IMR-90 (cell line): ENCODE measurements around the gene ADH6. TPM values are rescaled to one million over a fixed set of nuclear protein-coding genes. Genes with fewer than 3 reads are reported as not detected.

Experiments used
- ATAC-seq: fragments of 200-7000 bp; cut with Tn5 transposase; 2 replicates; pipeline ENCODE4 v1.9.1; 2020; ENCODE audit warnings: low read depth, mild to moderate bottlenecking, moderate library complexity
- BruUV-seq: library from RNA; stranded (reverse); fragments of 400-500 nt; replicated peaks from 2 replicates; lab custom pipeline; 2021; lab: Mats Ljungman, UMichigan
- CTCF ChIA-PET: fragments of 300-600 bp; formaldehyde crosslinking; extraction: SDS; loops from one replicate; lab custom pipeline; 2021; ENCODE audit warnings: antibody characterized with exemption; lab: Yijun Ruan, JAX
- POLR2A ChIA-PET: fragments of 300-600 bp; sonication (Branson Sonifier 250); formaldehyde crosslinking; loops from one replicate; lab custom pipeline; 2022; ENCODE audit warnings: antibody characterized with exemption; ENCODE audit not compliant: unreplicated experiment; lab: Charles Lee
- DNase-seq: peaks from one replicate; pipeline ENCODE4 v3.0.0; 2013
- H2AFZ ChIP-seq: replicated peaks from 2 replicates; pipeline ENCODE3; 2013; ENCODE audit warnings: low read length, mild to moderate bottlenecking; ENCODE audit not compliant: poor library complexity
- H2AK5ac ChIP-seq: 2 replicates; pipeline ENCODE4 v1.6.1; 2013; ENCODE audit warnings: low read depth, low read length, inconsistent platforms
- H2AK9ac ChIP-seq: replicated peaks from 2 replicates; pipeline ENCODE3; 2013; ENCODE audit warnings: mild to moderate bottlenecking, low read depth, low read length, moderate library complexity; ENCODE audit not compliant: poor library complexity
- H2BK120ac ChIP-seq: 2 replicates; pipeline ENCODE4 v1.6.1; 2013; ENCODE audit warnings: low read depth, low read length, inconsistent platforms
- H2BK15ac ChIP-seq: 3 replicates; pipeline ENCODE4 v1.6.1; 2013; ENCODE audit warnings: low read depth, low read length, inconsistent platforms
- H2BK20ac ChIP-seq: 2 replicates; pipeline ENCODE4 v1.6.1; 2013; ENCODE audit warnings: low read depth, mild to moderate bottlenecking, inconsistent platforms, low read length, moderate library complexity
- H2BK5ac ChIP-seq: 2 replicates; pipeline ENCODE4 v1.6.1; 2013; ENCODE audit warnings: mild to moderate bottlenecking, low read depth, low read length, inconsistent platforms; ENCODE audit not compliant: poor library complexity, severe bottlenecking
- H3K14ac ChIP-seq: replicated peaks from 2 replicates; pipeline ENCODE4 v1.6.1; 2013; ENCODE audit warnings: low read depth, low read length, inconsistent platforms
- H3K18ac ChIP-seq: 2 replicates; pipeline ENCODE4 v1.6.1; 2013; ENCODE audit warnings: low read depth, low read length, control low read depth
- H3K23ac ChIP-seq: 2 replicates; pipeline ENCODE4 v1.6.1; 2013; ENCODE audit warnings: low read depth, low read length, inconsistent platforms
- H3K27ac ChIP-seq: 2 replicates; pipeline ENCODE4 v1.5.1; 2013; ENCODE audit warnings: mild to moderate bottlenecking, control low read depth, low read length; ENCODE audit not compliant: insufficient read depth
- H3K27me3 ChIP-seq: 2 replicates; pipeline ENCODE4 v1.6.1; 2013; ENCODE audit warnings: low read length; ENCODE audit not compliant: control insufficient read depth, insufficient read depth
- H3K36me3 ChIP-seq: 2 replicates; pipeline ENCODE4 v1.6.1; 2013; ENCODE audit warnings: low read length, mixed read lengths; ENCODE audit not compliant: control insufficient read depth, insufficient read depth
- H3K4ac ChIP-seq: 2 replicates; pipeline ENCODE4 v1.6.1; 2013; ENCODE audit warnings: low read depth, low read length, inconsistent platforms
- H3K4me1 ChIP-seq: 2 replicates; pipeline ENCODE4 v1.6.1; 2013; ENCODE audit warnings: low read length, mixed read lengths; ENCODE audit not compliant: control insufficient read depth, insufficient read depth
- H3K4me2 ChIP-seq: 2 replicates; pipeline ENCODE4 v1.6.1; 2013; ENCODE audit warnings: low read depth, mild to moderate bottlenecking, control low read depth, low read length, moderate library complexity
- H3K4me3 ChIP-seq: 2 replicates; pipeline ENCODE4 v1.5.1; 2013; ENCODE audit warnings: low read depth, mild to moderate bottlenecking, control low read depth, low read length, moderate library complexity; ENCODE audit not compliant: insufficient read depth
- H3K56ac ChIP-seq: 2 replicates; pipeline ENCODE4 v1.6.1; 2013; ENCODE audit warnings: low read length, inconsistent platforms; ENCODE audit not compliant: insufficient read depth; ENCODE audit errors: extremely low read depth
- H3K79me1 ChIP-seq, 2 experiments: 2 replicates each; pipeline ENCODE4 v1.6.1; 2013; ENCODE audit warnings: low read length in 2 of 2, inconsistent platforms in 1 of 2, low read depth in 1 of 2
- H3K9ac ChIP-seq: 2 replicates; pipeline ENCODE4 v1.6.1; 2013; ENCODE audit warnings: low read depth, low read length, control low read depth
- H3K9me1 ChIP-seq: 2 replicates; pipeline ENCODE4 v1.6.1; 2013; ENCODE audit warnings: low read length, inconsistent platforms; ENCODE audit not compliant: insufficient read depth
- H3K9me3 ChIP-seq: 2 replicates; pipeline ENCODE4 v1.6.1; 2013; ENCODE audit warnings: low read length; ENCODE audit not compliant: control insufficient read depth, insufficient read depth
- H4K20me1 ChIP-seq: 2 replicates; pipeline ENCODE4 v1.6.1; 2013; ENCODE audit warnings: low read length, inconsistent platforms; ENCODE audit not compliant: insufficient read depth
- H4K5ac ChIP-seq: 2 replicates; pipeline ENCODE4 v1.6.1; 2013; ENCODE audit warnings: mild to moderate bottlenecking, low read depth, low read length, control low read depth
- H4K8ac ChIP-seq, 2 experiments: 2 replicates each; pipeline ENCODE4 v1.6.1; 2013; ENCODE audit warnings: low read depth in 2 of 2, low read length in 2 of 2, control low read depth in 1 of 2, inconsistent platforms in 1 of 2
- H4K91ac ChIP-seq: 2 replicates; pipeline ENCODE4 v1.6.1; 2013; ENCODE audit warnings: low read depth, low read length, inconsistent platforms; ENCODE audit not compliant: insufficient read depth
- BHLHE40 ChIP-seq: fragments of 150-350 bp; IDR thresholded peaks from 2 replicates; pipeline ENCODE4 v1.6.1; 2016; ENCODE audit warnings: mild to moderate bottlenecking, low read depth, low read length
- CEBPB ChIP-seq: IDR thresholded peaks from 2 replicates; pipeline ENCODE4 v1.6.1; 2012; ENCODE audit warnings: low read depth, low read length, improper control_type of control experiment
- MAFK ChIP-seq: IDR thresholded peaks from 2 replicates; pipeline ENCODE4 v1.6.1; 2012; ENCODE audit warnings: low read depth, low read length, improper control_type of control experiment
- MAZ ChIP-seq: IDR thresholded peaks from 2 replicates; pipeline ENCODE4 v1.6.1; 2012; ENCODE audit warnings: low read depth, mild to moderate bottlenecking, low read length, improper control_type of control experiment, moderate library complexity, borderline replicate concordance
- RCOR1 ChIP-seq: IDR thresholded peaks from 2 replicates; pipeline ENCODE4 v1.6.1; 2012; ENCODE audit warnings: mild to moderate bottlenecking, low read length, improper control_type of control experiment; ENCODE audit not compliant: insufficient replicate concordance
- RFX5 ChIP-seq: IDR thresholded peaks from 2 replicates; pipeline ENCODE4 v1.8.0; 2012; ENCODE audit warnings: low read depth, mild to moderate bottlenecking, low read length, moderate library complexity
- WGBS, 2 experiments: methylation state at CpG; one replicate each; pipeline versions ENCODE4 v1.1.5 to v1.1.7; 2013; ENCODE audit warnings: missing lambda C conversion rate in 2 of 2; ENCODE audit not compliant: insufficient read length in 1 of 2; ENCODE audit errors: extremely low coverage in 2 of 2; 5-methylcytosine and 5-hydroxymethylcytosine counted together
- dilution Hi-C: fragments of 300-500 bp; cut with HindIII; formaldehyde crosslinking; loops from one replicate; pipeline ENCODE4 v1.14.3; 2018; ENCODE audit warnings: low sequenced_read_pairs; ENCODE audit not compliant: unreplicated experiment
- in situ Hi-C: fragments of 300-500 bp; cut with MboI; formaldehyde crosslinking; loops from 3 replicates; pipeline ENCODE4 v1.14.3; 2019; ENCODE audit warnings: low sequenced_read_pairs, inconsistent platforms, mixed read lengths
- intact Hi-C: fragments of 100-400 bp; cut with micrococcal nuclease; formaldehyde crosslinking; loops from 2 replicates; pipeline ENCODE4 v1.10.0; 2022
- polyA plus RNA-seq, 3 experiments: library from polyadenylated mRNA; depleted of rRNA; stranded (reverse); fragments of >200 nt; gene quantifications; 2 replicates each; pipeline ENCODE4 v1.2.3, GENCODE V29; 2012; ENCODE audit warnings: low replicate concordance in 1 of 3
- total RNA-seq: library from RNA; depleted of rRNA; stranded (reverse); fragments of >200 nt; gene quantifications from 2 replicates; pipeline ENCODE4 v1.2.3, GENCODE V29; 2012
- TF ChIP-seq, protein P1 (sequence below): fragments of 150-350 bp; IDR thresholded peaks from 2 replicates; pipeline ENCODE4 v1.6.1; 2016; ENCODE audit warnings: low read depth, mild to moderate bottlenecking, low read length, moderate library complexity, borderline replicate concordance

Gene ADH6
- total and polyA plus RNA-seq, 2 of the 4 experiments (the other 2 are of a cell fraction) = not detected

DNA sequence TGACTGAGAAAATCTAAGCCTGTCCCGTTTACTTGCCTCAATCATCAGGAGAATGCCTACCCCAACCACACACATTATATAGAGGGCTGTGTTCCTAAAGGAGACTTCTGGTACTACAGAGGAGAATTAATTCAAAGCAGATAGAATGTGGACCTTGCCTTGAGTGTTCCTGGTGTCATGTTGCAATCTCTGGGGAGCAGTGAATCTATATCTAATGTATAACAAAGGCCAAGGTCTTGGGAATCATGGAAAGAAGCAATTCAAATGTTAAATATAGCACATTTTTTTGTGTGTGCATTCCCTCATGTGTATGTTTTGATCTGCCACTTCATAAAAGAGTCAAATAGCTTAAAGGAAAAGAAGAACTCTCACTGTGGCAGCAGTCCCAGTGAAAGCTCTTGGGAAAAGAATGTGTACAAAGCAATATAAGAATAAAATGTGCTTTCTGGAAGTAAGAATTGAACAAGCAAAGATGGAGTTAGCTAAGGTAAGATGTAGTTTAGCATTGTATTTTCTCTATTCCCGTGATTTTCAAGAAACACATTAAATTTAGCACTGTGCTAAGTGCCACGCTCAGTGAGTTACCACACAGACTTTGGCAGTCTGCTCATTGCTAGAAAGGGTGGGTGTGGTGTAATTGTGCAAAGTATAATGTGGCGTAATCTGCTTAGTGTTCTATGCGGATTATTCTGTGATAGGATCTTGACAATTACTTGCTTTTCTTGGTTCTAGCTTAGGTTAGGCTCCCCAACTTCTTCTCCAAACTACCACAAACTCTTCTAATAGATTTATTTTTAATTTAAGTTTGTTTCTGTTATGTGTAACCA is 13.7 kb downstream of the ADH6 start:
- no peak overlapping the region for H3K4me2 ChIP-seq
- peak overlapping the region; percentile 68 for H3K4ac ChIP-seq
- H2BK120ac ChIP-seq = peak overlapping the region; percentile 83
- H3K27ac ChIP-seq = peak overlapping the region; percentile 91; the same call in 1 of the 2 replicates
- H3K14ac ChIP-seq = peak overlapping the region; percentile 89
- no peak overlapping the region for H3K4me3 ChIP-seq
- intact Hi-C loops = no loop called here
- H3K79me1 ChIP-seq = no peaks in the 10 kb centered on the region
- peak overlapping the region; percentile 72 for H4K5ac ChIP-seq
- dilution Hi-C loops = no loop called here
- no peak overlapping the region for H3K56ac ChIP-seq
- in situ Hi-C loops = no loop called here
- peak; percentile 28; the same call in 1 of the 2 replicates for ATAC-seq
- no peak overlapping the region; the same call in 1 of the 2 replicates for H2AK5ac ChIP-seq
- H2BK5ac ChIP-seq = peak overlapping the region; percentile 62
- H3K9me1 ChIP-seq = no peaks in the 10 kb centered on the region
- peak overlapping the region; percentile 17 for H4K91ac ChIP-seq
- no peaks in the 10 kb centered on the region for H3K36me3 ChIP-seq
- CTCF ChIA-PET = no interaction called here
- H3K9ac ChIP-seq = peak overlapping the region; percentile 20; the same call in 1 of the 2 replicates
- peak overlapping the region; percentile 97 for H3K18ac ChIP-seq
- peak overlapping the region; percentile 67; the same call in 1 of the 3 replicates for H2BK15ac ChIP-seq
- DNase-seq = peak; percentile 34
- H3K4me1 ChIP-seq = peaks cover 19% of the 10 kb centered on the region
- H4K8ac ChIP-seq = peak overlapping the region in 1 of 2 experiments; percentile 59; a peak in 1 of 4 replicates
- peak overlapping the region; percentile 66 for H2BK20ac ChIP-seq
- no peak overlapping the region for H2AK9ac ChIP-seq
- H3K9me3 ChIP-seq = no peaks in the 10 kb centered on the region
- H2AFZ ChIP-seq = no peak overlapping the region
- BruUV-seq = no TSS peak
- POLR2A ChIA-PET = no interaction called here
- H3K23ac ChIP-seq = no peak overlapping the region
- no CpG with 5 or more reads among the region's 5 CpGs for WGBS, 2 experiments
- no peak for TF ChIP-seq MAZ
- TF ChIP-seq BHLHE40 = no peak
- no peak for TF ChIP-seq RCOR1
- no peak for TF ChIP-seq MAFK
- no peak for TF ChIP-seq RFX5
- TF ChIP-seq CEBPB = no peak
- TF ChIP-seq, protein P1, sequence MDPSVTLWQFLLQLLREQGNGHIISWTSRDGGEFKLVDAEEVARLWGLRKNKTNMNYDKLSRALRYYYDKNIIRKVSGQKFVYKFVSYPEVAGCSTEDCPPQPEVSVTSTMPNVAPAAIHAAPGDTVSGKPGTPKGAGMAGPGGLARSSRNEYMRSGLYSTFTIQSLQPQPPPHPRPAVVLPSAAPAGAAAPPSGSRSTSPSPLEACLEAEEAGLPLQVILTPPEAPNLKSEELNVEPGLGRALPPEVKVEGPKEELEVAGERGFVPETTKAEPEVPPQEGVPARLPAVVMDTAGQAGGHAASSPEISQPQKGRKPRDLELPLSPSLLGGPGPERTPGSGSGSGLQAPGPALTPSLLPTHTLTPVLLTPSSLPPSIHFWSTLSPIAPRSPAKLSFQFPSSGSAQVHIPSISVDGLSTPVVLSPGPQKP = no peak
- no peaks in the 10 kb centered on the region for H3K27me3 ChIP-seq
- no peaks in the 10 kb centered on the region for H4K20me1 ChIP-seq
